UCSD-AML1 (cell line): ENCODE results near the gene RECK.
A peak's percentile ranks its signal among the peaks of the same experiment; 100 is the strongest.
"Not testable (repeated sequence)": the region's sequence is repeated elsewhere in the genome, so short reads cannot be mapped to it uniquely, and the experiment has no call there.

Experiments
- DNase-seq: peaks from one replicate; lab custom pipeline; 2025; ENCODE audit not compliant: unreplicated experiment; lab: John Stamatoyannopoulos, UW

Gene RECK

DNA sequence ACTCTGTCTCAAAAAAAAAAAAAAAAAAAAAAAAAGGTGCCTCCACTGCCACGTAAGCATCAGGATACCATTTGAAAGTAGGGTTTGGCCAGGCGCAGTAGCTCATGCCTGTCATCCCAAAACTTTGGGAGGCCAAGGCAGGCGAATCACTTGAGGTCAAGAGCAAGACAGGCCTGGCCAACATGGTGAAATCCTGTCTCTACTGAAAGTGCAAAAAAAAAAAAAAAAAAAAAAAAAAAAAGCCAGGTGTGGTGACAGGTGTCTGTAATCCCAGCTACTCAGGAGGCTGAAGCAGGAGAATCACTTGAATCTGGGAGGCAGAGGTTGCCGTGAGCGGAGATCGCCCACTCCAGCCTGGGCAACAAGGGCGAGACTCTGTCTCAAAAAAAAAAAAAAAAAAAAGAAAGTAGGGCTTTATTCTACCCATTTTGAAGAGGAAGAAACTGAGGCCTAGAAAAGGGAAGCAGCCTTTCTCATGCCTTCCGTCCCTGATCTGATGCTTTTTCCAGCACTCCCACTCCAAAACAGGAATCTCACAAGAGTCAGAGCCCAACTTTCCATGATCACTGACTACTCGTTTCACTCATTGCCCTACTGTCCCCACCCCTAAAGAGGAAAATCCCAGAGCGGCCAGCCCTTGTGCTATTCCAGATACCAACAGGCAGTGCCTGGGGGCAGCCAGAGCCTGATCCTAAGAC lies 116.2 kb downstream of the RECK start:
- DNase-seq, result no peak

DNA sequence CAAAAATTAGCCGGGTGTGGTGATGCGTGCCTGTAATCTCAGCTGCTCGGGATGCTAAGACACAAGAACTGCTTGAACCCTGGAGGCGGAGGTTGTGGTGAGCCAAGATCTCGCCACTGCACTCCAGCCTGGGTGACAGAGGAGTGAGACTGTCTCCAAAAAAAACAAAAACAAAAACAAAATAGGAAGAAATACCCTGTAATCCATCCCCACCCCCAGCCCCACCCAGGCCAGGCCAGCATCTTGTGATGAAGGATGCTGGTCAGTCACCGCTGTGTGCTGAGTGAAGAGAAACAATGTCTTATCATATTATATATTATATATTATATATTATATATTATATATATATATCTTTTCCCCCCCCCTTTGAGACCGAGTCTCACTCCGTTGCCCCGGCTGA lies 117.0 kb downstream of the RECK start:
- DNase-seq, result no peak

DNA sequence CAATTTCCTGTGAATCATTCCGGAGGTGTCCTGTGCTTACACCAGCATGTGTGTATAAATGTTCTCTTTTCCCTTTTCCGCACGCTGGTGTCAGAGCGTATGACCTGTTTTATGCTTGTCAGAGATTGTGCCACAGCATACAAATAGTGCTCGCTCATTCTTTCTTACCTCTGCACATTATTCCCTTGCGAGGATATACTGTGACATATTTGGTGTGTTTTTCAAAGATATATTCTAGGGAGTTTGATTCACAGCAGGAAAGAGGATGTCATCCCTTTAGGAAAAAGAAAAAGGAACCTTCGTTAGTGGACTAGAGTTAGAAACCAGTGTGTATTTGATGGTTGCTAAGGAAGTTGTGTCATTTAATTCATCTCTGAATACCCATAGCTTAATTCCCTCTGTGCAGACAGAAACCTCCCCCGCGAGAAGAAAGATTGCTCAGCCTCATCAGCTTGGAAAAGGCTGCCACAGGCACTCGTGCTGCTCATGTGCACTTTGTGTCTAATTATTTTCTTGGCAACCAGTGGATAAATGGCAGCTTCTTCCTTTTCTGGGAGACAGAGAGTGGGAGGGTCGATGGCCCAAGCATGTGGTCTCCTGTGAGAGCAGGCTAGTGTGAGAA lies 117.7 kb downstream of the RECK start:
- DNase-seq, result peak; percentile 32

DNA sequence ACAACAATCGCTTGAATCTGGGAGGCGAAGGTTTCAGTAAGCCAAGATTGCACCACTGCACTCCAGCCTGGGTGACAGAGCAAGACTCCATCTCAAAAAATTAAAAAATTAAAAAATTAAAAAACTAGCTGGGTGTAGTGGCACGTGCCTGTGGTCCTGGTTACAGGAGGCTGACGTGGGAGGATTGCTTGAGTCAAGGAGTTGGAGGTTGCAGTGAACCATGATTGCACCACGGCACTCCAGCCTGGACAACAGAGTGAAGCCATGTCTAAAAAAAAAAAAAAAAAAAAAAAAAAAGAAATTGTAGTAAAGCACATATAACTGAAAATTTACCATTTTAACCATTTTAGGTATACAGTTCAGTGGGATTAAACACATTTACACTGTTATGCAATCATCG lies 119.4 kb downstream of the RECK start:
- no peak for DNase-seq

DNA sequence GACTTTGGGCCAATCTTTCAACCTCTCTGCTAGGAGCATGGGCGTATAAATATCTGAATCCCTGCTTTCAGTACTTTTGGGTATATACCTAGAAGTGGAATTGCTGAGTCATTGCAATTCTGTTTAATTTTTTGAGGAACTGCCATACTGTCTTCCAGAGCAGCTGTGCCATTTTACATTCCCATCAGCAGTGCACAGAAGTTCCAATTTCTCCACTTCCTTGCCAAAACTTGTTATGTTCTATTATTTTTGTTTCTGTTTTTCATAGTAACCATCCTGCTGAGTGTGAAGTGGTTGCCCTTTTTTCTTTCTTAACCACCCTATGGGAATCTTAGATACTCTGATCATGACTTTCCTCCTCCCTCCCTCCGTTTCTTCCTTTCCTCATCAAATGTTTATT lies 121.4 kb downstream of the RECK start:
- no peak for DNase-seq

DNA sequence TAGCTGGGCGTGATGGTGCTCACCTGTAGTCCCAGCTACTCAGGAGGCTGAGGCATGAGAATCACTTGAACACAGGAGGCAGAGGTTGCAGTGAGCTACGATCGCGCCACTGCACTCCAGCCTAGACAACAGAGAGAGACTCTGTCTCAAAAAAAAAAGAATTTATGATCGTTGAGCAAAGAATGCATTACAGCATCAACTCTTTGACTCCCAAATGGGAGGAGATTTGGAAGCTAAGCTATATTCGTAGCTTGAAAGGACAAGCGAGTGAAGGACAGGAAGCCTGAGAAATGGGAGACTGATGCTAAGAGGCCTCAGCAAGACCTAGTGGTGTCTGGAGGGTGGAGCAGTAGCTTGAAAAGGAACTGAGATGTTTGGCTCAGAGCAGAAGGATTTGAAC lies 122.2 kb downstream of the RECK start:
- no peak for DNase-seq

DNA sequence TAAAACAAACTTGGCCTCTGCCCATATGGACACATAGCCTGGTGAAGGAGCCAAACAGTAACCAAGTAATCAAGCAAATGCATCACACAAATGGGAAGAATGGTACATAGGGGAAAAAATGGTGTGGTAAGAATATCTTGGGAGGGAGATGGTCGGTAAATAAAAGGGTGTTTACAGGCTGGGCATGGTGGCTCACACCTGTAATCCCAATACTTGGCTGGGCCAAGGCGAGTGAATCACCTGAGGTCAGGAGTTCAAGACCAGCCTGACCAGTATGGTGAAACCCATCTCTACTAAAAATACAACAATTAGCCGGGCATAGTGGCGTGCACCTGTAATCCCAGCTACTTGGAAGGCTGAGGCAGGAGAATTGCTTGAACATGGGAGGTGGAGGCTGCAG lies 122.8 kb downstream of the RECK start:
- DNase-seq, result not testable (repeated sequence)

DNA sequence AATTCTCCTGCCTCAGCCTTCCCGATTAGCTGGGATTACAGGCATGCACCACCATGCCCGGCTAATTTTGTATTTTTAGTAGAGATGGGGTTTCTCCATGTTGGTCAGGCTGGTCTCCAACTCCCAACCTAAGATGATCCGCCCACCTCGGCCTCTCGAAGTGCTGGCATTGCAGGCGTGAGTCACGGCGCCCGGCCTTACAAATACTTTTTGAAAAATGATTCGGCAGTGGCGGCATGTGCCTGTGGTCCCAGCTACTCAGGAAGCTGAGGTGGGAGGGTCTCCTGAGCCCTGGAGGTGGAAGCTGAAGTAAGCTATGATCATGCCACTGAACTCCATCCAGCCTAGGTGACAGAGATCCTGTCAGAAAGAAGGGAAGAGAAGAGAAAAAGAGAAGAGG lies 123.4 kb downstream of the RECK start:
- not testable (repeated sequence) for DNase-seq

DNA sequence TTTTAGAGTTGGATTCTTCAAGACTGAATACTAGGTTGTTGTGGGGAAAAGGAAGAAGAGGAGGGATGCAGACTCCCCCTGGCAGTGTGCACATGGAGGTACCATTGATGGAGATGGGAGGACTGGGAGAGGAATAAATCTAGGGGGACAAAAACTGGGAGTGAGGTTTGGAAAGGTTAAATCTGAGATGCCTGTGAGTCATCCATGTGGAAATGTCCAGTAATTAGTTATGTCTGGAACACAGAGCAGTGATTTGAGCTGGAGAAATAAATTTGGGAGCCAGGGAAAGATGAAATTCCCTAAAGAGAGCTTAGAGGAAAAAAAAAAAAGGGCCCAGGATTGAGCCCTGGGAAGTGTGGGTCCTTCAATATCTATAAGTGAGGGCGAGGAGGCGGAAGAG lies 124.5 kb downstream of the RECK start:
- no peak for DNase-seq

DNA sequence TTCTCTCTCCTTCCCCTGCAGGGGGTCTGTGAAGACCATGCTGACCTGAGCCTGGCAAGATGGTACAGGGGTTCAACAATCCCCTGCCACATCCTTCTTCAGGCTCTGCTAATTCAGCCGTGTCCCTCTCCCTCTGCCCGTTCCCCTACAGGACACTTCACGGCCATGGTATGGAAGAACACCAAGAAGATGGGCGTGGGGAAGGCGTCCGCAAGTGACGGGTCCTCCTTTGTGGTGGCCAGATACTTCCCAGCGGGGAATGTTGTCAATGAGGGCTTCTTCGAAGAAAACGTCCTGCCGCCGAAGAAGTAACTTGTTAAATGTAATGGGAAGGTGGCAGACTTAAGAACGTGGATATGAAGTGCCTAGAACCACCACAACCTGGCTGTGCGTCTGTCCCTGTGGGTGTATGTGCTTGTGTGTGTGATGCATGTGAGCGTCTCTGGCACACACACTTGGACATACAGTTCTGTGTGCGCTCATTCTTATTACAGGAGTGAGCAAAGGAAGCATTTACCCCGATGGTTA lies 125.6 kb downstream of the RECK start:
- DNase-seq, result no peak

DNA sequence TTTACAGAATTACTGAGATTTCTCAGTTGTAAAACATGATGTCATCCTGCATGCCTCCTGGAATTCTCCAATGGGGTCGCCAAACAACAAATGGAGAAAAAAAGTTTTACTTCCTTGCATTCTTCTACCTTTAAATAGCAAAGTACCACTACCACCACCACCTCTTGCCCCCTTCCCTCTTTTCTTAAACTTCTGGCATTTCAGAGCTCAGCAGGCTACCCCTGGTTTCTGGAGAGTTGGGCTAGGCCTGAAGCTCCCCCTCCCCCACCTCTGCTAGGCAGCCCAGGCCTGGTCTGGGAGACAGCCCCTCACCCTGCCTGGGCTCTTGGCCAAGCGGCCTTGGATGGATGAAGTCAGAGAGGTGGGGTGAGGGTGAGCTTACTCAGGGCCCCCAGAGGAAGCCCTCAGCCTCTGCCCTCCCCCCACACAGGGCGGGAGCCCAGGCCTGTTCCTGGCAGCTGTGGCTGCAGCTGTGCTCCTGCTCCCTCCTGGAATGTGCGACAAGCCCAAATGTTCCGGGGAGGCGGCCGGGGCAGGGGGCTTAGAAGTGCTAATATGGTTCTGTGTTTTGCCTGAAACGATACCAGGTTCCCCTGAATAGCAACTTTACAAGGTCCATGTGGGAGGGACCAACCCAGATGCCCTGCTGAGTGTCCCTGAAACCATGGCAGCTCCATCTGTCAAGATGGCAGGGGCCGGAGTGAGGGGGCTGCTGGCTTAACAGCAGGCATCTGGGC lies 126.5 kb downstream of the RECK start:
- DNase-seq, result no peak

DNA sequence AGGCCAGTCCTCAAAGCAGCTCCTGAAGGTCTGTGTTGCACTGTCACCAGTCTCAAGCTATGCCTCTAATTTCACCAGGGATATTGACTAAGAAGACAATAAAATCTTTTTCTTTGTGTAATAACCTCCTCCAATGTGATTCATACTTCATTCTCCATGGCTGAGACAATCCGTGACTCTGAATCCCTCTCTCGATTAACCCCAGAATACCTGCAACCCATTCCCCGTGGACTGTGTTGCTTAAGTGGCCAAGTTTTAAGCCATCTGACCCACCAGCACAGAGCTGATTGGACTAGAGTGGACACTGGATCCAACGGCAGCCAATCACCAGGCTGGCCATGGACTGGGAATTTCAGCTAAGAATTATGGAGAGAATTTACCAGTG lies 127.1 kb downstream of the RECK start:
- DNase-seq, result no peak

DNA sequence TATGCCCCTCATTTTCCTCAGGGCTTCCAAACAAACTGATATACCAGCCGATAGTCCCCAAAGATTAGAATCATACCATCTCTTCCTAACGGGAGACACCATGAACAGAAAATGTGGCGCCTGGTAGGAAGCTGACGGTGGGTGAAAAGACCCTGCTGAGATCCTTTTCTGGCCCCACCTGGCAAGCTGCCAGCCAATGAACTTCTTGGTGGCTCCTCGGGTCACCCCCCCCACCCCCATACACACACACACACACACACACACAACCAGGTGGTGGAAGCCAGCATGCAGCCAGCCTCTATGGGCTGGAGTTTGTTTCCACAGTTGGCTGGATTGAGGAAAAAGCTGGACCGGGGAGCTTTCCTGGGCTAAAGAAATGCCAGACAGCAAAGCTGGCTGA lies 127.7 kb downstream of the RECK start:
- no peak for DNase-seq

DNA sequence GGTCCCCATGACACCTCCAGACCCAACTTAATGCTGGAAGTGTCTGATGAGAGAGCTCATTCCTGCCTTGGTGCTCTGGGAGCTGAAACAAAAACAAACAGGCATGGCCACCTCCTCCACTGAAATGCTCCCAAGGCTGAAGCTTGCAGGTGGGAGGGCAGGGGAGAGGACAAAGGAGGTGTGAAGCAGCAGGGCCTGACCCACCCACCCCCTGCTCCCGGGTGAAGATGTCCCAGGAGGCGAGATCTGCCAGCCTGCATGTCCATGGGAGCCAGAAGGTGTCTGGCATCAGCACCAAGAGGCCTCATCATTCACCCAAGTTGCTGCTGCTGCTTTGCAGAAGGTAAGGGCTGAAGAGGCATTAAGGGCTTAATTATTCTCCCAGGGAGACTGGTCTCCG lies 128.3 kb downstream of the RECK start:
- DNase-seq, result no peak

DNA sequence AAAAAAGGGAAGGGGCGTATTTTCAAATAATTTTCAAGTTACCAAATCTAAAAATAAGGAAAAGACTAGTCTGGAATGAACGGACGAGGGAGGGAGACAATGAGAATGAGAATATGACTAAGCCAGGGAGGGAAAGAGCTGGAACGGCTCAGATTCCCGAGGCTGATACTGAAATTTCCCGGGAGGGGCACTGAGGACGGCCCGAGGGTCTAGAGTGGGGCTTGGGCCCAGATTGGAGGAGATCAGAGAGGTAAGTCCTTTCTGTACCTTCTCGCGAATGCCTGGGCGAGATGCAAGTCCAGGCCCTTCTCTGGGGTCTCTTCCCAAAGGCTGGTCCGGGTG lies 129.1 kb downstream of the RECK start:
- no peak for DNase-seq

DNA sequence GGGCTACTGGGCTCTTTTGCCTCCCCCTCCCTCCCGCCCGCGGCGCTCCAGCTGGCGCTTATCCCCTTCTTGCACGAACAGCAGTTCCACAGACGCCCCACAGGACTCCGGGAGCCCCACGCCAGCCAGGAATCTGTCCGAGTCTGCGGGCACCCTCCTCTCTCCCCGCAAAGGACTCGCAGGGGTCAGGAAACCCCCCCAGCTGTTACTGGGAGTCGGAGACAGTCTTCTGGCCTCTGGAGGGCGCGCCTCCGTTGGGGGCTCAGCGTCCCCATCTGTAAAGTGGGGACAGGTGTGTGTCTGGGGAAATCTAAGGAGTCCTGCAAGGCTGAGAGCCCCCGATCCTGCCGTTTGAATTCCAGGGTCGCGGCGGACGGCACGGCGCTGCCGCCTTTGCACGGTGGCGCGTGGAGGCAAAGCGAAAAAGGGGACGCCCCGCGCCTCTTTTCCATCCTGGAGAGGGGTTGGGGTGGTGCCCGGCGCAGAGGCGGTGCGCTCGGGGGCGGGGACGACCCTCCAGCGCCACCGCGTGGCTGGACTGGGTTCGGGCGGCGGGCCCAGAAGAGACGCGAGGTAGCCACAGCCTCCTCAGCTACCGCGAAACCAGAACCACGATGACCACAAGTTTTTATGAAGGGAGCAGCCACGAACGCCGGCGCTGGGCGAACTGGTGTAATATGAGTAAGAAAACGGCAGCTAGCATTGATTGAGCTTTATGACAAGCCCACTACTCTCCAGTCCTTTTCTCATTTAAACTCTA lies 129.6 kb downstream of the RECK start:
- peak; percentile 83 for DNase-seq

DNA sequence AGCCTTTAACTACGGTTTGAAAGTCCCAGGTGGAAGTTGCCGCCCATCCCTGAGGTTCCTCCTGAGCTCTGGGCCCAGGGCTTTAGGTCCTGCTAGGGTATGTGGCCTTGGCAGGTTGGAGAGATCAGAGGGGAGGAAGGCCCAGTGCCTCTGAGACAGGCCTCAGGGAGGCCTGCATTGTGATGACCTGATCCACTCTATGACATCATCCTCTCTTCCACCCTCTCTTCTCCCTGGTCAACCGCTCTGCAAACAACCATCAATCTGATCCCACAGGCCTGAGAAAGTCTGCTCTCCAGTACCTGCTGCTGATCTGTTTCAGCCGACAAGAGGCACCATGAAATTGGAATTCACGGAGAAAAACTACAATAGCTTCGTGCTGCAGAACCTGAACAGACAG lies 132.5 kb downstream of the RECK start, which contains the start of gene CCIN:
Gene CCIN, plus strand, starts transcription at position 223 of the 400 bp plus-strand sequence. Its CDS starts 115 bp downstream, at position 338.
- DNase-seq, result no peak

DNA sequence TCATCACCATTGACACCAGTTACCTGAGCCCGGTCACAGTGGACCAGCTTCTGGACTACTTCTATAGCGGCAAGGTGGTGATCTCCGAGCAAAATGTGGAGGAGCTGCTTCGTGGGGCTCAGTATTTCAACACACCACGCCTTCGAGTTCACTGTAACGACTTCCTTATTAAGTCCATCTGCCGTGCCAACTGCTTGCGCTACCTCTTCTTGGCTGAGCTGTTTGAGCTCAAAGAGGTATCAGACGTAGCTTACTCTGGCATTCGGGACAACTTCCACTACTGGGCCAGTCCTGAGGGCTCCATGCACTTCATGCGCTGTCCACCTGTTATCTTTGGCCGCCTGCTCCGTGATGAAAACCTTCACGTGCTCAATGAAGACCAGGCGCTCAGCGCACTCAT lies 133.0 kb downstream of the RECK start:
- no peak for DNase-seq

DNA sequence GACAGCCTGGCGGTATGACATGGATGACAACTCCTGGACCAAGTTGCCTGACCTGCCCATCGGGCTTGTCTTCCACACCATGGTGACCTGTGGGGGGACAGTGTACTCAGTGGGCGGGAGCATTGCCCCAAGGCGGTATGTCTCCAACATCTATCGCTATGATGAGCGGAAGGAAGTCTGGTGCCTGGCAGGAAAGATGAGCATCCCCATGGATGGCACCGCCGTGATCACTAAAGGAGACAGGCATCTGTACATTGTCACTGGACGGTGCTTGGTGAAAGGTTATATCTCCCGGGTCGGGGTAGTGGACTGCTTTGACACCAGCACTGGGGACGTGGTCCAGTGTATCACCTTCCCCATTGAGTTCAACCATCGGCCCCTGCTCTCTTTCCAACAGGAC lies 133.8 kb downstream of the RECK start:
- DNase-seq, result no peak

DNA sequence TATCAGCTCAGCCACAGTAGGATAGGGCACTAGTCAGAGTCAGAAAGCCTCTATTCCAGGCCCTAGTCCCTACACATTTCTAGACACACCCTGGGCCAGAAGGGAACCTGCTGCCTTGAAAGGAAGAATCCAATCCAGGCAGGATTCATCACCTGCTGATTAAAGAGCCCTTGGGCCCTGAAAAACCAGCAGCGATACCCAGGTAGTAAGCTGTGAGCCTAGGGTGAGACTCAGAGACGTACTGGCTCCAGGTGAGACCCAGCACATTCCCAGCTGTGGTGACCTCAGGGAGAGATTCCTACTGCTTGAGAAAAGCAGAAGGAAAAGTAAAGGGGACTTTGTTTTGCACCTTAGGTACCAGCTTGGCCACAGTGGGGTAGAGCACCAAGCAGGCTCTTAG lies 137.1 kb downstream of the RECK start:
- DNase-seq, result no peak
